Right cardiac atrium (tissue), 5 donors: ENCODE data around the gene SAC3D1. TPM values are rescaled to one million over a fixed set of nuclear protein-coding genes. Genes with fewer than 3 reads are reported as not detected.
A peak's percentile ranks its signal among the peaks of the same experiment; 100 is the strongest.

Experiments used
- ATAC-seq, 2 donors: fragments of 200-7000 bp; cut with Tn5 transposase; one replicate each; pipeline versions ENCODE4 v1.8.0 to v1.9.1; 2020; ENCODE audit warnings: moderate library complexity in 2 of 2, mild to moderate bottlenecking in 1 of 2
- DNase-seq, 3 donors: peaks; one replicate each; pipeline ENCODE4 v3.0.0-alpha.2; 2020
- H3K27ac ChIP-seq: one replicate; pipeline ENCODE4 v1.5.1; 2013; ENCODE audit warnings: mild to moderate bottlenecking, low read length, control low read depth, moderate library complexity
- H3K27me3 ChIP-seq: one replicate; pipeline ENCODE4 v1.6.1; 2013; ENCODE audit not compliant: control insufficient read depth, insufficient read depth
- H3K4me1 ChIP-seq: one replicate; pipeline ENCODE4 v1.6.1; 2013; ENCODE audit warnings: low read length; ENCODE audit not compliant: control insufficient read depth, insufficient read depth
- H3K4me3 ChIP-seq: one replicate; pipeline ENCODE4 v1.5.1; 2013; ENCODE audit warnings: low read length, control low read depth
- H3K9me3 ChIP-seq: one replicate; pipeline ENCODE4 v1.6.1; 2013; ENCODE audit warnings: low read length; ENCODE audit not compliant: control insufficient read depth
- WGBS: extraction: QIAGEN DNeasy Blood & Tissue Kit; methylation state at CpG from one replicate; pipeline ENCODE4 v1.1.7; 2013; 5-methylcytosine and 5-hydroxymethylcytosine counted together
- intact Hi-C, 4 donors: fragments of 100-400 bp; cut with DNase I; formaldehyde crosslinking; loops; one replicate each; pipeline versions ENCODE4 v1.11.0 to v1.14.0; 2022 to 2023
- polyA plus RNA-seq: library from polyadenylated mRNA; stranded (reverse); fragments of 200-250 nt; gene quantifications from one replicate; pipeline ENCODE4 v1.2.3, GENCODE V29; 2013
- total RNA-seq, 4 donors: library from RNA; stranded (reverse); fragmentation: NEBNext Ultra II Directional; extraction: Animal tissue kit (Norgen Biotek cat#: 25700); gene quantifications; one replicate each; pipeline ENCODE4 v1.2.1, GENCODE V29; 2021
- donor health status: healthy with polysubstance abuse.
- donor health status: DM: no; HTN: yes; CAD: no.
- donor health status: DM: no; HTN: no; CAD: no.
- donor health status: DM: no; HTN: yes; CAD: no; lungs with severe emphysema.
- donor health status: DM: yes; HTN: yes; CAD: no.

Gene SAC3D1
- total and polyA plus RNA-seq, 5 donors: 4.2 to 7.7 (median 6.4) TPM

GRCh38 chr11:65008016-65008415, 33.0 kb upstream of the SAC3D1 start:
- H3K9me3 ChIP-seq: no peaks in the 10 kb centered on the region
- no peaks in the 10 kb centered on the region for H3K4me1 ChIP-seq
- H3K27ac ChIP-seq: no peak overlapping the region
- ATAC-seq (no peak), DNase-seq (peak in 1 of 3 donors; percentile 8)
- WGBS: 62% methylated on average over 7 of the region's 7 CpGs
- no peak overlapping the region for H3K4me3 ChIP-seq
- intact Hi-C loops: no loop called here
- no peaks in the 10 kb centered on the region for H3K27me3 ChIP-seq

- Histone ChIP-seq H3K27ac (no peak overlapping the region), H3K4me3 (no peak overlapping the region), H3K27me3 (no peaks in the 10 kb centered on the region), H3K4me1 (no peaks in the 10 kb centered on the region), H3K9me3 (no peaks in the 10 kb centered on the region)
- ATAC-seq (no peak), DNase-seq (no peak)
- intact Hi-C loops: no loop called here
- WGBS: 80% methylated on average over 2 of the region's 2 CpGs
Observed at GRCh38 chr11:65008873-65009272, 32.1 kb upstream of the SAC3D1 start.

- Histone ChIP-seq H3K27ac (peak overlapping the region; percentile 90), H3K4me1 (no peaks in the 10 kb centered on the region), H3K9me3 (no peaks in the 10 kb centered on the region), H3K27me3 (no peaks in the 10 kb centered on the region), H3K4me3 (peak overlapping the region; percentile 58)
- DNase-seq (peak; percentile 93 to 97 (median 97)), ATAC-seq (peak; percentile 93 to 95)
- intact Hi-C loops: loop anchor here in 3 of 4 donors (5.0 to 10.0 kb wide), 3 partner anchors 71 to 109 kb away; partner anchors contain the start of genes CDCA5 (in 1 of the 3), FAU (in 1 of the 3), MRPL49 (in 1 of the 3) and PPP2R5B (in 1 of the 3)
- 14% methylated on average over 22 of the region's 22 CpGs for WGBS
Observed at GRCh38 chr11:65013130-65013887, 27.7 kb upstream of the SAC3D1 start.

GRCh38 chr11:65013888-65014725, 26.9 kb upstream of the SAC3D1 start, which contains the start of gene ARL2:
Gene ARL2 (plus strand): TSS chr11:65014160. CDS start chr11:65014208, 48 bp downstream.
- intact Hi-C loops: loop anchor here in 3 of 4 donors (5.0 to 10.0 kb wide), 3 partner anchors 71 to 108 kb away; partner anchors contain the start of genes CDCA5 (in 1 of the 3), FAU (in 1 of the 3), MRPL49 (in 1 of the 3) and PPP2R5B (in 1 of the 3)

GRCh38 chr11:65014726-65015227, 26.2 kb upstream of the SAC3D1 start:
- Histone ChIP-seq H3K27me3 (no peaks in the 10 kb centered on the region), H3K4me3 (peak overlapping the region; percentile 58), H3K4me1 (no peaks in the 10 kb centered on the region), H3K9me3 (no peaks in the 10 kb centered on the region), H3K27ac (peak overlapping the region; percentile 90)
- no peak for ATAC-seq
- peak in 1 of 3 donors; percentile 50 for DNase-seq
- WGBS: 31% methylated on average over 23 of the region's 23 CpGs
- intact Hi-C loops: loop anchor here in 3 of 4 donors (5.0 to 10.0 kb wide), 3 partner anchors 70 to 108 kb away; partner anchors contain the start of genes CDCA5 (in 1 of the 3), FAU (in 1 of the 3), MRPL49 (in 1 of the 3) and PPP2R5B (in 1 of the 3)

More at GRCh38 chr11:65013888-65014725, 26.9 kb upstream of the SAC3D1 start, which contains the start of gene ARL2:
- WGBS: under 1% methylated on average over 96 of the region's 96 CpGs
- DNase-seq: peak; percentile 94 to 98 (median 98)
- Histone ChIP-seq H3K4me1 (no peaks in the 10 kb centered on the region), H3K27me3 (no peaks in the 10 kb centered on the region), H3K4me3 (peak within 1 kb of the TSS; percentile 58), H3K27ac (peak within 1 kb of the TSS; percentile 90), H3K9me3 (no peaks in the 10 kb centered on the region)
- peak; percentile 93 to 95 for ATAC-seq

- ATAC-seq: no peak
- 86% methylated on average over 4 of the region's 4 CpGs for WGBS
- Histone ChIP-seq H3K4me1 (no peaks in the 10 kb centered on the region), H3K9me3 (no peaks in the 10 kb centered on the region), H3K27me3 (no peaks in the 10 kb centered on the region), H3K27ac (no peak overlapping the region), H3K4me3 (no peak overlapping the region)
- peak in 1 of 3 donors; percentile 9 for DNase-seq
- intact Hi-C loops: loop anchor here in 2 of 4 donors (10.0 kb wide), 2 partner anchors 68 to 92 kb away; partner anchors contain the start of genes CDCA5 (in 1 of the 2), PPP2R5B (in 1 of the 2) and ZFPL1 (in 1 of the 2)
Observed at GRCh38 chr11:65016705-65017104, 24.3 kb upstream of the SAC3D1 start.

GRCh38 chr11:65017937-65018336, 23.1 kb upstream of the SAC3D1 start:
- ATAC-seq (no peak), DNase-seq (no peak)

GRCh38 chr11:65019824-65020223, 21.2 kb upstream of the SAC3D1 start:
- no peaks in the 10 kb centered on the region for H3K27me3 ChIP-seq
- ATAC-seq: no peak
- peak in 1 of 3 donors; percentile 0 for DNase-seq
- 82% methylated on average over 7 of the region's 7 CpGs for WGBS
- H3K9me3 ChIP-seq: no peaks in the 10 kb centered on the region
- intact Hi-C loops: loop anchor here in 2 of 4 donors (10.0 kb wide), 3 partner anchors 65 to 95 kb away; partner anchors contain the start of genes CDCA5 (in 1 of the 2), PPP2R5B (in 1 of the 2), TM7SF2 (in 1 of the 2) and ZFPL1 (in 1 of the 2)
- no peak overlapping the region for H3K27ac ChIP-seq
- no peaks in the 10 kb centered on the region for H3K4me1 ChIP-seq
- H3K4me3 ChIP-seq: no peak overlapping the region

More at GRCh38 chr11:65017937-65018336, 23.1 kb upstream of the SAC3D1 start:
- 98% methylated on average over 6 of the region's 6 CpGs for WGBS
- no peak overlapping the region for H3K27ac ChIP-seq
- H3K4me1 ChIP-seq: no peaks in the 10 kb centered on the region
- no peaks in the 10 kb centered on the region for H3K9me3 ChIP-seq
- no peak overlapping the region for H3K4me3 ChIP-seq
- no peaks in the 10 kb centered on the region for H3K27me3 ChIP-seq
- intact Hi-C loops: loop anchor here in 2 of 4 donors (10.0 kb wide), 2 partner anchors 67 to 93 kb away; partner anchors contain the start of genes CDCA5 (in 1 of the 2), PPP2R5B (in 1 of the 2) and ZFPL1 (in 1 of the 2)

GRCh38 chr11:65021003-65021402, 20.0 kb upstream of the SAC3D1 start:
- 79% methylated on average over 3 of the region's 3 CpGs for WGBS

GRCh38 chr11:65021509-65021908, 19.5 kb upstream of the SAC3D1 start:
- no peaks in the 10 kb centered on the region for H3K27me3 ChIP-seq
- H3K4me1 ChIP-seq: no peaks in the 10 kb centered on the region
- no peaks in the 10 kb centered on the region for H3K9me3 ChIP-seq
- no peak overlapping the region for H3K27ac ChIP-seq
- intact Hi-C loops: loop anchor here in 1 of 4 donors (10.0 kb wide), 1 partner anchor 93 kb away; the partner anchor contains the start of genes TM7SF2 and ZNHIT2
- no peak overlapping the region for H3K4me3 ChIP-seq
- ATAC-seq (no peak), DNase-seq (peak in 1 of 3 donors; percentile 35)
- 92% methylated on average over 11 of the region's 11 CpGs for WGBS

More at GRCh38 chr11:65021003-65021402, 20.0 kb upstream of the SAC3D1 start:
- Histone ChIP-seq H3K27ac (no peak overlapping the region), H3K27me3 (no peaks in the 10 kb centered on the region), H3K9me3 (no peaks in the 10 kb centered on the region), H3K4me3 (no peak overlapping the region), H3K4me1 (no peaks in the 10 kb centered on the region)
- ATAC-seq: no peak
- DNase-seq: no peak
- intact Hi-C loops: loop anchor here in 1 of 4 donors (10.0 kb wide), 1 partner anchor 94 kb away; the partner anchor contains the start of genes TM7SF2 and ZNHIT2
